NCI-H146 (cell line): ENCODE measurements around the gene APIP.
A peak's percentile ranks its signal among the peaks of the same experiment; 100 is the strongest.

ENCODE experiments used
- DNase-seq: peaks from one replicate; lab custom pipeline; 2025; lab: John Stamatoyannopoulos, UW

Gene APIP

GRCh38 chr11:34916015-34916842 is at the start of gene APIP, which contains the start of gene PDHX:
Gene APIP (minus strand): TSS chr11:34916379. CDS start chr11:34916284, 95 bp downstream.
Gene PDHX (plus strand): TSS chr11:34916618. CDS start chr11:34916656, 38 bp downstream.
- peak; percentile 99 for DNase-seq

- no peak for DNase-seq
These were observed 48.6 kb upstream of the APIP start for GRCh38 chr11:34964610-34965331.

- DNase-seq = no peak
These were observed 47.2 kb upstream of the APIP start for GRCh38 chr11:34963351-34963750.

- no peak for DNase-seq
These were observed 45.9 kb upstream of the APIP start for GRCh38 chr11:34962034-34962433.

- DNase-seq = peak; percentile 78
These were observed 44.1 kb upstream of the APIP start for GRCh38 chr11:34960277-34960676.

GRCh38 chr11:34959770-34960169 is 43.6 kb upstream of the APIP start:
- no peak for DNase-seq

GRCh38 chr11:34957606-34958005 is 41.4 kb upstream of the APIP start:
- DNase-seq = no peak

- DNase-seq = no peak
These were observed 41.0 kb upstream of the APIP start for GRCh38 chr11:34957206-34957605.

- no peak for DNase-seq
These were observed 37.8 kb upstream of the APIP start for GRCh38 chr11:34953955-34954354.

- no peak for DNase-seq
These were observed 32.5 kb upstream of the APIP start for GRCh38 chr11:34948696-34949095.

- no peak for DNase-seq
These were observed 28.5 kb upstream of the APIP start for GRCh38 chr11:34944692-34945091.

- DNase-seq = no peak
These were observed 25.5 kb upstream of the APIP start for GRCh38 chr11:34941688-34942087.

GRCh38 chr11:34940026-34940677 is 24.0 kb upstream of the APIP start:
- DNase-seq = no peak

- DNase-seq = no peak
These were observed 22.4 kb upstream of the APIP start for GRCh38 chr11:34938611-34939010.

- DNase-seq = no peak
These were observed 20.9 kb upstream of the APIP start for GRCh38 chr11:34936945-34937629.

GRCh38 chr11:34929794-34930763 is 13.9 kb upstream of the APIP start:
- no peak for DNase-seq

- DNase-seq = no peak
These were observed 12.9 kb upstream of the APIP start for GRCh38 chr11:34928960-34929680.

- DNase-seq = no peak
These were observed 12.2 kb upstream of the APIP start for GRCh38 chr11:34928268-34928959.

GRCh38 chr11:34926831-34927132 is 10.6 kb upstream of the APIP start:
- DNase-seq = no peak
